HuH-7 (cell line): ENCODE measurements around the gene SERPINB10.

Source experiments
- DNase-seq: peaks from one replicate; pipeline ENCODE4 v3.0.0; 2011; ENCODE audit warnings: low spot score

Gene SERPINB10, protein sequence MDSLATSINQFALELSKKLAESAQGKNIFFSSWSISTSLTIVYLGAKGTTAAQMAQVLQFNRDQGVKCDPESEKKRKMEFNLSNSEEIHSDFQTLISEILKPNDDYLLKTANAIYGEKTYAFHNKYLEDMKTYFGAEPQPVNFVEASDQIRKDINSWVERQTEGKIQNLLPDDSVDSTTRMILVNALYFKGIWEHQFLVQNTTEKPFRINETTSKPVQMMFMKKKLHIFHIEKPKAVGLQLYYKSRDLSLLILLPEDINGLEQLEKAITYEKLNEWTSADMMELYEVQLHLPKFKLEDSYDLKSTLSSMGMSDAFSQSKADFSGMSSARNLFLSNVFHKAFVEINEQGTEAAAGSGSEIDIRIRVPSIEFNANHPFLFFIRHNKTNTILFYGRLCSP

DNA sequence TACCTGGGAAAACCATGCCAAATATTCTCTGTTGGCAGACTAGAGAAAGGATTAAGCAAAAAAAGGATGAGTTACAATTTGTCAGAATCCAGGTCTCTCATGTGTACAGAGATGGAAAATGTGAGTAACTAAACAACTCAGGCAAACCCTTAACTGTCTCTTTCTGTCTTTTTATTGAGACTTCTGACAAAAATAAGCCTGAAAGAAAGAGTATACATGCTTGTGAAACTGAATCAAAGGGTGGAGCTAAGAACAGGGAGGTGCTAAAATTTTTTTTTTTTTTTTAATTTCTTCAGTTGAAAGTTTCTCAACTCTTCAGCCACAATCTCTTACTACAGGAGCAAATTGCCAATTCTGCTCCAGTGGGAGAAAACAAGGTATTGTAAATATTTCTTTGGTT is at the start of gene SERPINB10:
Gene SERPINB10, plus strand, starts transcription at position 295 of the 400 bp plus-strand sequence. CDS start 7,553 bp downstream, outside the sequence.
- DNase-seq = no peak

- no peak for DNase-seq
Measured at GRCh38 chr18:63858456-63858855, 49.3 kb upstream of the SERPINB10 start.

DNA sequence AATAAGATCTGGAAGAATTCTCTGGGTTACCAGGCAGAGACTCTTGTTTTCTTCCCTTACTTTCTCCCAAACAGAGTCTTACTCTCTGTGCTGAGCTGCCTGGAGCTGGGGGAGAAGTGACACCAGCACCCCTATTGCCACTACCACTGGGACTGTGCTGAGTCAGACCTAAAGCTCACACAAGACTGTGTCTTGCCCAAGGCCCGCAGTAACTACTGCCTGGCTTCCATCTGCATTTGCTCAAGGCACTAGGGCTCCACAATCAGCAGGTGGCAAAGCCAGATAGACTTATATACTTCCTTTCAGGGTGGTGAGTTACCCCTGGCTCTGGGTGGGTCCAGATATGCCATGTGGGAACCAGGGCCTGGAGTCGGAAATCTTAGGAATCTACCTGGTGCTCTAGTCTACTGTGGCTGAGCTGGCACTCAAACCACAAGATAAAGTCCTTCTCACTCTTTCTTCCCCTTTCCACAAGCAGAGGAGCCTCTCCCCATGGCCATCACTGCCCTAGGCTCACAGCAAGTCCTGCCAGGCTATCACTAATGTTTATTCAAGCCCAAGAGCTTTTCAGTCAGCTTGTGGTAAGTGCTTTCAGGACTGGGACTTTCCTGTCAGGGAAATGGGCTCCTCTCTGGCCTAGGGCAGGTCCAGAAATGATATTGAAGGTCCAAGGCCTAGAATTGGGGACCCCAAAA is 47.8 kb upstream of the SERPINB10 start:
- DNase-seq = no peak

DNA sequence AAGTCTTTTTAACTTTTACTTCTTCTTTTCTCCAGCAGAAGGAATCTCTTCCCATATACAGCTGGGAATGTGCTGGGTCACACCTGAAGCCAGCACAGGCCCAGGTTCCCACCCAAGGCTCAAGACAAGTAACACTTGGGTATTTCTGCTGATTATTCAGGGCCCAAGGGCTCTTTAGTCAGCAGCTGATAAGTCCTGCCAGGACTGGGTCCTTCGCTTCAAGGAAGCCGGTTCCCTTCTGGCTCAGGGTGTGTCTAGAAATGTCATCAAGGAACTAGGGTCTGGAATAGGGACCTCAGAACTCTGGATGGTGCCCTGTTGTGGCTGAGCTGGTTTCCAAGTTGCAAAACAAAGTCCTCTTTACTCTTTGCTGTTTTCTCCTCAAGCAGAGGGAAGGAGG is 47.2 kb upstream of the SERPINB10 start:
- DNase-seq = no peak

DNA sequence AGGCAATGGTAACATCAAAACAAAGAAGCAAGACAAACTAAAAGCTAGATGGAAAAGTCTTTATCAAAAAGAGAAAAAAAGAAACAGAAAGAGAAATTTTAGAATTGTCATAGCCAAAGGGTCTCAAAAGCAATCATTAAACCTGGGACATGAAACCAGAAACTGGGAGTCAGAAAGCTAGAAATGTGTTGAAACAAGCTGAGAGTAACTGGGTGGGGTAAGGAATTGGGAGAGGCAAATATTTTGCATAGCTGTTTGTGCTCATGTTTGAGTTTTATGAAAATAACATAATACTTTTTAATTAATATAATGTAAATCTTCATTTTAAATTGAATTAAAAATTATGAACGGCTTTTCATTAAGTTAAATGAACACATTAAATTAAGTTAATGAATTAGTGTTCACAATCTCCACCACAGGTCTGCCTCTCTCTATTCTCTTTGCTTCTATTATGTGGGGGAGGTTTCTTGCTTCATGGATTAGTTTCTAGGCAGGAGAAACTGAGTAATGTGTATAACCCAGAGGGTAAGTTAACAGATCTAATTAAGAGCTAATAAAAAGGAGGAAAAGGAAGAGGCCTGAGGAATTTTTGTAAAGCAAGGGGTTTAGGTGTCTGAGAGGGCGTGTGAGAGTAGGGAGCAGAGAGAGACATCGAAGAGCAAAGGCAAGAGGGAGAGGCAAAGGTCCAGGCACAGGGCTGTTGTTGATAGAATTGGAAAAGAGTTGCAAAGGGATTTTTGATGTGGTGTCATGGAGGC is 40.2 kb upstream of the SERPINB10 start:
- no peak for DNase-seq

DNA sequence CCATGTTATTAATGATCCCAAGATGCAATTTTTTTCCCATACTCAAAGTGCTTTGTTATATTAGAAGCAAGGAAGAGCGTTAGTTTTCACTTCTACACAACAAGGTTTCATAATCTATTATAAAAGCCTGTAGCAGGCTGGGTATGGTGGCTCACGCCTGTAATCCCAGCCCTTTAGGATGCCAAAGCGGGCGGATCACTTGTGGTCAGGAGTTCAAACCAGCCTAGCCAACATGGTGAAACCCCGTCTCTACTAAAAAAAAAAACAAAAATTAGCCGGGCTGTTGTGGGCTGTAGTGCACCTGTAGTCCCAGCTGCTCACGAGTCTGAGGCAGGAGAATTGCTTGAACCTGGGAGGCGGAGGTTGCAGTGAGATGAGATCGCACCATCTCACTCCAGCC is 39.2 kb upstream of the SERPINB10 start:
- DNase-seq = no peak

DNA sequence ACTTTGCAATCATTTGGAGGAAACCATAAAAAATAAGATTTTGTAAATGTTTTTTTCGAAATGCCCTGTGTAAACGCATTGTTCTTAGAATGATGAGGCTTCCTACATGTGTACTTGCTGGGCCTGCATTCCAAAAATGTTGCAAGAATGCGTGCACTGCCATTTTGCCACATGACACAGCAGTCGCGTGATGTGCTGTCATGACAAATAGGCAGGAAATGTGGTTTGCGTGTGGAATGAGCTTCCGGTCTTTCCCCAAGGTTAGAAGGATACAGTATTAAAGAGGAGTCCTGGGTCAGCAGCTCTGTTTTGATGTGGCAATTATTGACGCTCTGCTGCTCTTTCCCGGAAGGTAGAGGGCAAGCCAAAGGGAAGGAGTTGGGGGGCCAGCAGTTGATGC is 38.4 kb upstream of the SERPINB10 start:
- DNase-seq = no peak

DNA sequence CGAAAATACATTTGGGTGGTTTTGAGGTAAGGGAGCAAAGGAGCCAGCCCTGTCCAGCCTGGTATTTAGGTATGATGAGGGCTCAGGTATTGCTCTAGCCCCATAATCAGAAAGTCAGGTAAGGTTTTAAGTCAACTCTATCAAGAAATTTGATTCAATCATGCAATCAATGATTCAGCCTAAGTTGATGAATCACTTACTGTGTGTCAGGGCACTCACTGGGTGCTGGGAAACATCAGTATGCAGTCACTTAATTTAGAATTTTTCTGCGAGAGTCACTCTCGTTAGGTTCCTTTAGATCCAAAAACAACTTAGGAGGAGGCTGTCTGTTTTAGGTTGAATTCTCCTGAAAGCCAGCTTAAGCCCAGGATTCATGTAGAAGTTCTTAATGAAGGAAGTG is 37.9 kb upstream of the SERPINB10 start:
- no peak for DNase-seq

GRCh38 chr18:63871836-63872235 is 35.9 kb upstream of the SERPINB10 start:
- DNase-seq = no peak

- DNase-seq = no peak
Measured at GRCh38 chr18:63872586-63872985, 35.2 kb upstream of the SERPINB10 start.

- no peak for DNase-seq
Measured at GRCh38 chr18:63878343-63878742, 29.4 kb upstream of the SERPINB10 start.

GRCh38 chr18:63878925-63879324 is 28.8 kb upstream of the SERPINB10 start:
- no peak for DNase-seq

GRCh38 chr18:63879709-63880108 is 28.0 kb upstream of the SERPINB10 start:
- no peak for DNase-seq

DNA sequence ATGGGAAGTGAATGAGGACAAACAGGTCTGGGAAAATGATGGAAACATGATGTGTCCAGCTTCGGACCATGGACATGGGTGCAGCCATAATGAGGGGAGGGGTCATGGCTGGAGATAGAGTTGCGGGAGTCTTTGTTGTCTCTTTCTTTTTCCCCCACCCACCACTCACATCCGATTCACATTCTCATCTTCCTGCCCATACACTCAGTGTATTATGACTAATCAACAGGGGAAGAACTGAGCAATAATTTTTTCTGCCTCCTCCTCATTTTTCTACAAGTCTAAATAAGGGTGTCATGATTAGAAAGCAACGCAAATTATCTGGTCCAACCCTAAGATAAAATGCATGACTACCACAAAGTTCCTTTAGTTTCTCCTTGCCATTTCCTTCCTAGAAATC is 25.9 kb upstream of the SERPINB10 start:
- DNase-seq = no peak

DNA sequence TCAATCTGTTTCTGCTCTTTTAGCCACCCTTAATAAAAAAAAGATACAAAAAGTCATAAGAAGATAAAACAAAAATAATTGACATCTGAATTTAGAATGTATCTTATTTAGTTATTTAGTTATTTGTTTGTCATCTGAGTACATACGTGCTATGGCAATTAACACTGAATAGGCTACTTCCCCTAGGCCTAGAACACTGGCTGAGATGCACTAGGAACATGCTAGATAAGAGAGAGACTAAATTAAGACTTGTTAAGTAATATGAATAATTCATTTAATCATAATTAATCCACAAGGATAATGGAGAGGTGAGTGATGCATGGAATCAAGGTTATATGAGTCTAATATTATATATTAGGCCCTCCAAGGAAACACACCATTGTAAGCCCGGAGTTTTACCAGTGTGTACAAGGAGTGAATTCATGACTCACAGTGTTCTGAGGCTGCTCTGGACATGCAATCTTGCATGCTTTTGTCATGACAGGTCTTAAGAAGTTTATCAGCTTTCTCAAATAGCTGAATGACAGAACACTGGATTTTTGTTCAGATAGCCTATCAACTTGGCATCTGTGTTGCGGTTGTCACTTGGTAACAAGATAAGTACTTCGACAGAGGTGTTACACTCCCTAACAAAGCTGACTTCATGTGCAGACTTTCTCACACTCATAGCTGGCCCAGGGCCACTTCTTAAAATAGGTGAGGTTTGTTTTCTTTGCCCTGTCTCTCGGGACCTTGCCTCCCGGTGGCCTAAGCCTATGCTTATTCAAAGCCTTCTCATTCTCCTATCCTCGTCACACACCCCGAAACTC is 25.2 kb upstream of the SERPINB10 start:
- no peak for DNase-seq

- DNase-seq = no peak
Measured at GRCh38 chr18:63883617-63884016, 24.1 kb upstream of the SERPINB10 start.

- no peak for DNase-seq
Measured at GRCh38 chr18:63887424-63887823, 20.3 kb upstream of the SERPINB10 start, which contains the start of gene SERPINB2. SERPINB2 (plus strand) TSS chr18:63887705; CDS start chr18:63891445, 3,740 bp downstream.

DNA sequence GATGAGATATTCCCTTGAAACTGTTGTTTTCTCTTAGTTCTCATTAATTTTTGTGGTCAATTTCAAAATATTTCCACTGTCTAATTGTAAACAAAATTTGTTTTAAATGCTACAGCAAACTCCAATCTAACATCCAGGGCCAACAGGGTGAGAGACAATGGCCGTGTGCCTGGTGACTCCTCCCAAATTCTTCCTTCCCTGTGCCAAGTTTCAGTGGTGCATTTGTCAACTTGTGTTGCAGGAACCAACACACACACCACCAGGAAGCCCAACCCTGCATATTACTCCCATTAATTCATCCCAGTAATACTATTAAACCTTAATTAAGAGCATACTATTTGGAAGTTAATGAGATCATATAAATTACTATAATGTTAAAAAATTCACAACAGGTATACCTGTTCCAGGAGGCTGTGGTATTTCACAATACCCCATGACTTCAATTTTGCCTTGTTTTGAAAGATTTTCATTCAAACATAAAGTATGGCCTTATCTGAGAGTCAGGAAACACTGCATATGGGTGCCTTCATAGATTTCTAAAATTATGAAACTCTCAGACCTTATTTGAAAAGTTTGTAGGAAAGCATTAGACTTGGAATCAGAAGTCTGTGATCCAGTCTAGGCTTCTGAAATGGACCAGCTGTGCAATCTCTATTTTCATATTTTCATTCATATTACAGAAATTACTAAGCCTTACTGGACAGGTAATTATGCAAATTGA is 19.1 kb upstream of the SERPINB10 start:
- no peak for DNase-seq

DNA sequence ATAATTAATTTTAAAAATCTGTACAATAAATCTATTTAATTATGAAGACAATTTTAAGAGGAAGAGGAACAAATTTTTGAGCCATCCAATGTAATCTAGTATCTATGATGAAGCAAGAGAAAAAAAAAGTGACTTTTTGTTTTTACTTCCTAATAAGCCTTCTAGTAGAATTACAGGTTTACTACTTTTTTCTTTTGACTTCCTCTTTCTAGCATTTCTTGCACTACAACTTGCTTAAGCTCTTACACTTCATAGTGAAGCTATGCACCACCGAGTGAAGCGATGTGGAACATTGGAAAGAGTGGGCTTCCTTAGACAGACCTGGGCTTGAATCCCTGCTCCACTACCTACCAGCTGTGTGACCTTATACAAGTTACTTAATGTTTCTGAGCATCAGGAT is 18.1 kb upstream of the SERPINB10 start:
- no peak for DNase-seq

DNA sequence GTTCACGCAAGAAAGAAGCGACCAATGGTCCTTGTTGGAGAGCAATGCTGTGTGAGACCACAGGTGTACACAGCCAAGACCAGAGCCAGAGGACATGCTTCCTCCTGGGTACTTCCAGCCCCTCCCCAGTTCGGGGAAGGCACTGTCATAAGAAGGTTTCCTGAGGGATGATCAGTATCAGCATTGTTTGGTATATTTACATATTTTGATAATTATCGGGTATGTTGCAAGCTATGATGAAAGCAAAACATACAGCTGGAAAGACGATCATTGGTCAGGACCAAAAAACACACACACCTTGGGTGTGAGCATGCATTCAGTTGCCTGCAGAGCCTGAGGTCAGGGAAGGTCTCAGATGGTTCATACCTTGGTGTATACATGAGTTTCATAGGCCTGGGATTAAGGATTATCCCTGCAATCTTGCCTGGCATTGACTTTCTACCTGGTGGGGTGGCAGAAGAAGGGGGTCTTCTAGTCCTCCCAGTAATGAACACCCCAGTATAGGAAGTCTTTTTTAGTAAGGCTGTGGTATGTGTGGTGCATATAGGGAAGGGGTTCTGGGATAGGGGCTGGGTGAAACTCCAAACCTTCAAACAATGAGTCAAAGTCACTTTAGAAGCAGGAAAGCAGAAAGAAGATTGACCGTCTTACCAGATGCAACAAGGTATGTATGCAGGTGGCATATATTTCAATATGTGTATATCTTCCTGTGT is 17.4 kb upstream of the SERPINB10 start:
- no peak for DNase-seq

- DNase-seq = peak; percentile 8
Measured at GRCh38 chr18:63890950-63891304, 16.8 kb upstream of the SERPINB10 start.
